A549 (cell line): Measurements from ENCODE around the gene CAMTA1. TPM values are rescaled to one million over a fixed set of nuclear protein-coding genes. Genes with fewer than 3 reads are reported as not detected.

Source experiments
- ATAC-seq, 2 experiments: fragments of 200-7000 bp in 1 of 2; fragments of >200 bp in 1 of 2; cut with Nextera tagmentation in 1 of 2; cut with Tn5 transposase in 1 of 2; 3 replicates each; pipeline versions ENCODE4 v1.8.0 to v1.9.1; 2018 to 2020; ENCODE audit warnings: mild to moderate bottlenecking in 1 of 2, moderate library complexity in 1 of 2
- CTCF ChIA-PET: fragments of 300-600 bp; sonication (Branson Sonifier 250); formaldehyde crosslinking; extraction: SDS; loops from one replicate; lab custom pipeline; 2021; ENCODE audit warnings: antibody characterized with exemption, inconsistent platforms; lab: Yijun Ruan, JAX
- POLR2A ChIA-PET: fragments of 350-600 bp; formaldehyde crosslinking; extraction: SDS; loops from one replicate; lab custom pipeline; 2021; ENCODE audit warnings: antibody characterized with exemption, inconsistent platforms; lab: Yijun Ruan, JAX
- DNase-seq, 2 experiments: peaks; one replicate each; pipeline versions ENCODE4 v3.0.0 to v3.0.0-alpha.2; 2011 to 2016; ENCODE audit warnings: low read depth in 1 of 2, low spot score in 1 of 2
- FAIRE-seq: peaks from 2 replicates; lab custom pipeline; 2011; peaks lifted over from hg19 to GRCh38; lab: Jason Lieb, UNC
- H3K27ac ChIP-seq, 2 experiments: fragments of >200 bp; sonication (Bioruptor Twin); formaldehyde crosslinking; 3 replicates each; pipeline ENCODE4 v1.5.1; 2016 to 2017
- H3K4me1 ChIP-seq: fragments of >200 bp; sonication (Bioruptor Twin); formaldehyde crosslinking; 3 replicates; pipeline ENCODE4 v1.6.1; 2016
- H3K4me2 ChIP-seq: fragments of >200 bp; sonication (Bioruptor Twin); formaldehyde crosslinking; 3 replicates; pipeline ENCODE4 v1.6.1; 2016
- H3K4me3 ChIP-seq: fragments of >200 bp; sonication (Bioruptor Twin); formaldehyde crosslinking; 3 replicates; pipeline ENCODE4 v1.5.1; 2016
- H3K9me3 ChIP-seq: fragments of >200 bp; sonication (Bioruptor Twin); formaldehyde crosslinking; 3 replicates; pipeline ENCODE4 v1.6.1; 2016
- BHLHE40 ChIP-seq: IDR thresholded peaks from 2 replicates; pipeline ENCODE4 v1.6.1; 2012; ENCODE audit warnings: low read depth, low read length, inconsistent platforms
- CHD2 ChIP-seq: fragments of 150-350 bp; IDR thresholded peaks from 2 replicates; pipeline ENCODE4 v1.6.1; 2014; ENCODE audit warnings: low read length; ENCODE audit not compliant: partially characterized antibody
- EHF ChIP-seq: fragments of 250-450 bp; sonication (Bioruptor Pico); IDR thresholded peaks from 2 replicates; pipeline ENCODE4 v1.5.0; 2020; ENCODE audit warnings: mild to moderate bottlenecking
- EP300 ChIP-seq, 2 experiments: fragments of >200 bp; sonication (Bioruptor Twin); formaldehyde crosslinking; IDR thresholded peaks; 2 replicates in 1 of 2; 3 replicates in 1 of 2; pipeline ENCODE4 v1.6.1; 2016 to 2017
- ESRRA ChIP-seq: fragments of 150-350 bp; IDR thresholded peaks from 2 replicates; pipeline ENCODE4 v1.6.1; 2014; ENCODE audit warnings: mild to moderate bottlenecking, low read length, borderline replicate concordance
- FOXS1 ChIP-seq: fragments of 250-450 bp; sonication (Bioruptor Pico); IDR thresholded peaks from 2 replicates; pipeline ENCODE4 v1.5.0; 2020; ENCODE audit warnings: mild to moderate bottlenecking, moderate library complexity
- GATA3 ChIP-seq: IDR thresholded peaks from 2 replicates; pipeline ENCODE4 v1.6.1; 2012; ENCODE audit warnings: borderline replicate concordance
- HEYL ChIP-seq: fragments of 250-450 bp; sonication (Bioruptor Pico); IDR thresholded peaks from 2 replicates; pipeline ENCODE4 v1.8.0; 2021; ENCODE audit warnings: mild to moderate bottlenecking, moderate library complexity
- HOXA7 ChIP-seq: fragments of 250-450 bp; sonication (Bioruptor Pico); IDR thresholded peaks from 2 replicates; pipeline ENCODE4 v1.5.0; 2020; ENCODE audit warnings: mild to moderate bottlenecking, moderate library complexity
- HOXB13 ChIP-seq: fragments of 250-450 bp; sonication (Bioruptor Pico); IDR thresholded peaks from 2 replicates; pipeline ENCODE4 v1.5.0; 2020; ENCODE audit warnings: low read depth, mild to moderate bottlenecking, moderate library complexity
- HOXB5 ChIP-seq: fragments of 250-450 bp; sonication (Bioruptor Pico); IDR thresholded peaks from 2 replicates; pipeline ENCODE4 v1.5.0; 2020; ENCODE audit warnings: mild to moderate bottlenecking, moderate library complexity
- JUN ChIP-seq, 2 experiments: fragments of >200 bp; sonication (Bioruptor Twin); formaldehyde crosslinking; IDR thresholded peaks; 2 replicates in 1 of 2; 3 replicates in 1 of 2; pipeline ENCODE4 v1.6.1; 2016 to 2017
- JUNB ChIP-seq: fragments of >200 bp; sonication (Bioruptor Twin); formaldehyde crosslinking; IDR thresholded peaks from 2 replicates; pipeline ENCODE4 v1.6.1; 2016
- KDM1A ChIP-seq: fragments of 200-600 bp; sonication (generic); IDR thresholded peaks from 2 replicates; pipeline ENCODE4 v1.6.1; 2016; ENCODE audit warnings: low read depth, mild to moderate bottlenecking
- KDM5A ChIP-seq: fragments of 200-600 bp; sonication (generic); IDR thresholded peaks from 2 replicates; pipeline ENCODE4 v1.6.1; 2016; ENCODE audit warnings: antibody characterized with exemption, mild to moderate bottlenecking
- MAFK ChIP-seq: fragments of 450-650 bp; IDR thresholded peaks from 2 replicates; pipeline ENCODE4 v1.6.1; 2014; ENCODE audit not compliant: partially characterized antibody
- MAZ ChIP-seq: fragments of 150-350 bp; IDR thresholded peaks from 2 replicates; pipeline ENCODE4 v1.6.1; 2014; ENCODE audit warnings: antibody characterized with exemption, low read depth, low read length, borderline replicate concordance
- RAD21 ChIP-seq, 2 experiments: fragments of >200 bp in 1 of 2; sonication (Bioruptor Twin) in 1 of 2; formaldehyde crosslinking in 1 of 2; IDR thresholded peaks in 1 of 2; conservative IDR thresholded peaks in 1 of 2; 2 replicates in 1 of 2; 3 replicates in 1 of 2; pipeline ENCODE4 v1.6.1; 2012 to 2018; ENCODE audit warnings: inconsistent platforms in 1 of 2
- RARB ChIP-seq: fragments of 250-450 bp; sonication (Bioruptor Pico); IDR thresholded peaks from 2 replicates; pipeline ENCODE4 v1.8.0; 2021; ENCODE audit warnings: mild to moderate bottlenecking, moderate library complexity
- SREBF2 ChIP-seq: fragments of 450-650 bp; IDR thresholded peaks from 2 replicates; pipeline ENCODE4 v1.6.1; 2014; ENCODE audit warnings: mild to moderate bottlenecking, moderate library complexity
- USF2 ChIP-seq: fragments of 450-650 bp; IDR thresholded peaks from 2 replicates; pipeline ENCODE4 v1.6.1; 2014; ENCODE audit warnings: antibody characterized with exemption
- ZFP36 ChIP-seq: fragments of 450-650 bp; IDR thresholded peaks from 2 replicates; pipeline ENCODE4 v1.6.1; 2014; ENCODE audit warnings: borderline replicate concordance; ENCODE audit not compliant: partially characterized antibody
- ZNF302 ChIP-seq: fragments of 250-450 bp; sonication (Bioruptor Pico); IDR thresholded peaks from 2 replicates; pipeline ENCODE4 v1.9.0; 2021; ENCODE audit warnings: inconsistent platforms, mild to moderate bottlenecking, moderate library complexity
- WGBS: methylation state at CpG from one replicate; pipeline ENCODE4 v1.1.6; 2017; ENCODE audit errors: missing lambda C conversion rate; 5-methylcytosine and 5-hydroxymethylcytosine counted together
- polyA plus RNA-seq, 4 experiments: library from polyadenylated mRNA; depleted of rRNA in 3 of 4; stranded (reverse); fragments of >200 nt; fragmentation: RNase III in 1 of 4; extraction: RNeasy Plus Mini Kit Qiagen cat#74134 plus additional on column Dnase treatment in 1 of 4; gene quantifications; 2 replicates in 3 of 4; 3 replicates in 1 of 4; pipeline ENCODE4 v1.2.3, GENCODE V29; 2011 to 2017
- TF ChIP-seq, protein P1 (sequence below): IDR thresholded peaks from 2 replicates; pipeline ENCODE4 v1.6.1; 2012
- TF ChIP-seq, protein P2 (sequence below): IDR thresholded peaks from 2 replicates; pipeline ENCODE4 v1.6.1; 2012; ENCODE audit warnings: low read depth, borderline replicate concordance

CAMTA1 gene
- polyA plus RNA-seq, 2 of the 4 experiments (the other 2 are of a cell fraction), result 58.8 to 75.0 TPM

DNA sequence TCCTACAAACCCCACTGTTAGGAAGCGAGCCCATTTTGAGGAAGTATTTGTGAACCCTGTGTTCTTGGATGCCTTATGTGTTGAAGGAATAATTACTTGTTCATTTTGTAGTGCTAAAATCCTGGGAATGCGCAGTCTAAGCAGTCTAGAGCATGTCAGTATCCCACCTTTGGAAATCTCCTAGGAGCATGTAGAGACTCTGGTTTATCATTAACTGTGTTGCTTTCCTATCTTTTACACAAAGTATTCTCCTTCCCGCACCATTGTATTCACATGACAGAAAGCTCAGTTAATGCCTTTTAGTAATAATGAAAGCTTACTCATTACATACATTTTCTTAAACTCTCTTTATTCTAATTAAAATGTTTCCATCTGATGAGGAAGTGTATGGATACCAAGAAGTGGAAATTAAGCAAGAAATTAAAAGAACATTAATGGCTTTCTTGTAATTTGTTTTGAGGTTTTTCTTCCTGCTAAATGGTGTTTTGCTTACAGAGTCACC is 99.4 kb downstream of the CAMTA1 start:
- TF ChIP-seq FOXS1 (CRISPR knock-in tag) (no peak), RARB (CRISPR knock-in tag) (no peak), KDM5A (no peak), ZNF302 (no peak), KDM1A (no peak), HOXB5 (CRISPR knock-in tag) (no peak), MAFK (no peak), USF2 (no peak), MAZ (no peak), BHLHE40 (no peak), HEYL (CRISPR knock-in tag) (no peak)
- TF ChIP-seq, protein P1, sequence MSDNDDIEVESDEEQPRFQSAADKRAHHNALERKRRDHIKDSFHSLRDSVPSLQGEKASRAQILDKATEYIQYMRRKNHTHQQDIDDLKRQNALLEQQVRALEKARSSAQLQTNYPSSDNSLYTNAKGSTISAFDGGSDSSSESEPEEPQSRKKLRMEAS, result no peak
- H3K27ac ChIP-seq, result 0 out of 6 replicates have a peak overlapping the region, but pooled peaks of 1 of the 2 experiments have one; percentile 23
- peak overlapping the region; percentile 38 for H3K4me2 ChIP-seq
- H3K4me1 ChIP-seq, result peaks cover 21% of the 10 kb centered on the region
- no peak for FAIRE-seq
- POLR2A ChIA-PET, result interaction anchor here (1.0 kb wide), 1 partner anchor 100 kb away, joined by 3 read pairs; the partner anchor contains the start of gene CAMTA1
- H3K4me3 ChIP-seq, result no peak overlapping the region
- WGBS, result 82% methylated on average over 3 of the region's 3 CpGs
- ATAC-seq, result no peak
- H3K9me3 ChIP-seq, result no peaks in the 10 kb centered on the region
- no peak for DNase-seq
- CTCF ChIA-PET, result interaction anchor here (1.0 kb wide), 1 partner anchor 757 kb away, joined by 3 read pairs; no protein-coding TSS in a partner anchor

- POLR2A ChIA-PET, result no interaction called here
- ATAC-seq (no peak), FAIRE-seq (no peak), DNase-seq (no peak)
- H3K27ac ChIP-seq, result no peak overlapping the region
- peaks cover 21% of the 10 kb centered on the region for H3K4me1 ChIP-seq
- TF ChIP-seq EP300 (IDR thresholded peaks at IDR 0.05), result no peak
- no peak for TF ChIP-seq RARB (CRISPR knock-in tag)
- TF ChIP-seq USF2, result no peak
- no peak for TF ChIP-seq ZFP36
- no peak for TF ChIP-seq EHF (CRISPR knock-in tag)
- no peak for TF ChIP-seq HOXA7
- TF ChIP-seq BHLHE40, result no peak
- no peak for TF ChIP-seq JUN (IDR thresholded peaks at IDR 0.05)
- no peak for TF ChIP-seq KDM5A
- TF ChIP-seq GATA3, result no peak
- TF ChIP-seq HOXB13 (CRISPR knock-in tag), result no peak
- no peak for TF ChIP-seq CHD2
- no peak for TF ChIP-seq JUNB
- no peak for TF ChIP-seq ESRRA
- no peak for TF ChIP-seq RAD21 (conservative IDR thresholded peaks at IDR 0.05 in 1 of 2, IDR thresholded peaks at IDR 0.05 in 1 of 2)
- TF ChIP-seq SREBF2, result no peak
- CTCF ChIA-PET, result interaction anchor here (1.3 kb wide), 1 partner anchor 165 kb away, joined by 3 read pairs; no protein-coding TSS in a partner anchor
- WGBS, result 87% methylated on average over 2 of the region's 2 CpGs
- H3K4me2 ChIP-seq, result no peak overlapping the region
- no peaks in the 10 kb centered on the region for H3K9me3 ChIP-seq
- H3K4me3 ChIP-seq, result no peak overlapping the region
Measured at GRCh38 chr1:6885426-6885825, 100.2 kb downstream of the CAMTA1 start.

DNA sequence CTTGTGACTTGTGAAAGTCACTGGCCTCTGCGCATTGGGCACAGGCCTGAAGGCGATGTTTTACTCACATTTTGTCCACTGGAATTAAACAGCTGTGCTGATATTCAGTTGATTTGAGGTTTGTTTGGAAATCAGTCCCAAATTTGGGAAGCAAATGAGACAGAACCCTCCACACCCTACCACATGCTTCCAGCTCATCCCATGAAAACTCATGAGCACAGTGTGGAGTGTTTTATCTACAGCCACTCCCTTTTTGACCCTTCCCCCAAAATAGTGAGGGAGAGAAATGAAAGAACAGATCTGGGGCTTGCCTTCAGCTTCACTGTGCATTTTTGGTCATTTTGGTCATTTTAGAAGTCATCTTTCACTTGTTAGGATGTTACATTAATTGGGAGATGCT is 101.3 kb downstream of the CAMTA1 start:
- Histone ChIP-seq H3K4me1 (peaks cover 21% of the 10 kb centered on the region), H3K4me2 (no peak overlapping the region), H3K27ac (no peak overlapping the region; a peak in 1 of 6 replicates), H3K9me3 (no peaks in the 10 kb centered on the region), H3K4me3 (no peak overlapping the region)
- no peak for FAIRE-seq
- 97% methylated on average over 2 of the region's 2 CpGs for WGBS
- no peak for DNase-seq
- no peak for ATAC-seq
- ChIA-PET CTCF (interaction anchor here (1.3 kb wide), 1 partner anchor 166 kb away, joined by 3 read pairs; no protein-coding TSS in a partner anchor), POLR2A (no interaction called here)
- no peak for TF ChIP-seq ZFP36
- TF ChIP-seq, protein P2, sequence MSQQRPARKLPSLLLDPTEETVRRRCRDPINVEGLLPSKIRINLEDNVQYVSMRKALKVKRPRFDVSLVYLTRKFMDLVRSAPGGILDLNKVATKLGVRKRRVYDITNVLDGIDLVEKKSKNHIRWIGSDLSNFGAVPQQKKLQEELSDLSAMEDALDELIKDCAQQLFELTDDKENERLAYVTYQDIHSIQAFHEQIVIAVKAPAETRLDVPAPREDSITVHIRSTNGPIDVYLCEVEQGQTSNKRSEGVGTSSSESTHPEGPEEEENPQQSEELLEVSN, result no peak
- TF ChIP-seq, protein P1, result no peak
- TF ChIP-seq JUNB, result no peak
- TF ChIP-seq MAZ, result no peak
- no peak for TF ChIP-seq FOXS1 (CRISPR knock-in tag)
- no peak for TF ChIP-seq CHD2
